ENCODE results near the gene SCN8A. TPM values are rescaled to one million over a fixed set of nuclear protein-coding genes. Genes with fewer than 3 reads are reported as not detected.
"Not testable (repeated sequence)": the region's sequence is repeated elsewhere in the genome, so short reads cannot be mapped to it uniquely, and the experiment has no call there.

Gene SCN8A
- total RNA-seq, 1 donor from 2014 or later: 0.39 TPM

DNA sequence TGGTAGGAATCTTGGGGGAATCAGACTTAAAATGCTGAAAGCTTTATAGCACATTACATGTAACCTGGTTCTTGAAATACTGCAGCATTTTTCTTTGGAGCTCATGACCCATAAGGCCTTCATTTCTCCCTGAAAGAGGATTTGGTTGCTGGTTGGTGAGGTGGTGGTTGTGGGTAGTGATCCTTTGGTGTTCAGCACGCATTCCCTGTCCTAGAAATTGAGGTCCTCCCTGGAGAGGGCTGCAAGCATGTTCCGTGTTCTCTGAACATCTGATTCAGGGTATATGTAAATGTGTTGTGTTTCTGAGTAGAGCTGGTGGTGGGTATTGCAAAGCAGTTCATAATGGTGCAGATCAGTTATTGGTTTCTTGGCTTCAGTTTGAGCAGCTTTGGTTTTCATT is 2.0 kb downstream of the SCN8A start:
- H3K36me3 Mint-ChIP-seq (ENCODE audit: low read depth): no peaks in the 10 kb centered on the region
- H3K9me3 Mint-ChIP-seq: no peaks in the 10 kb centered on the region
- H3K27ac Mint-ChIP-seq: no peak overlapping the region
- no peak for DNase-seq (ENCODE audit: low spot score)
- H3K27me3 Mint-ChIP-seq (ENCODE audit: low read depth): peaks cover 63% of the 10 kb centered on the region
- H3K4me1 Mint-ChIP-seq (ENCODE audit: low read depth): peaks cover 7% of the 10 kb centered on the region
- no peak overlapping the region for H3K4me3 Mint-ChIP-seq (ENCODE audit: low read depth)
- intact Hi-C loops (cut with micrococcal nuclease): loop anchor here (10.0 kb wide), 1 partner anchor 232 kb away; no protein-coding TSS in a partner anchor

DNA sequence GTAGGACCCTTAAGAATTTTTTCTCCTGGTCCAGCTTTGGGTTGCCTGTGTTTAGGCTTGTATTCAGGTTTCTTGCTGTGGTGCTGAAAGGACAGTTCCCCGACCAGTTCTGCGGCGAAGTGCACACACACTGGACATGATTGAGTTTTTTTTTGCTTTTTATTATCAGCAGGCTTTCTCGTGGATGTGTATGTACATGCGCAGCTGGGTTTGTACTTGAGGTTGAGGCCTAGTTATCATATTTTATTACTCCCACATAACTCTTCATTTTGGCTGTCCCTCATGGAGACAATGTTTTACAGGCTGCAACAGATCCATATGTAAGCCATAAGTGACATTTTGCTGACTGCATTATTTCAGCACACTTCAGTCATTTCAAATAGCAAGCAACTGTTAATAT is 2.5 kb downstream of the SCN8A start:
- H3K4me1 Mint-ChIP-seq (ENCODE audit: low read depth): peaks cover 7% of the 10 kb centered on the region
- intact Hi-C loops (cut with micrococcal nuclease): loop anchor here (10.0 kb wide), 1 partner anchor 231 kb away; no protein-coding TSS in a partner anchor
- H3K27me3 Mint-ChIP-seq (ENCODE audit: low read depth): peaks cover 64% of the 10 kb centered on the region
- no peaks in the 10 kb centered on the region for H3K36me3 Mint-ChIP-seq (ENCODE audit: low read depth)
- H3K27ac Mint-ChIP-seq: no peak overlapping the region
- DNase-seq (ENCODE audit: low spot score): no peak
- no peak overlapping the region for H3K4me3 Mint-ChIP-seq (ENCODE audit: low read depth)
- H3K9me3 Mint-ChIP-seq: no peaks in the 10 kb centered on the region

DNA sequence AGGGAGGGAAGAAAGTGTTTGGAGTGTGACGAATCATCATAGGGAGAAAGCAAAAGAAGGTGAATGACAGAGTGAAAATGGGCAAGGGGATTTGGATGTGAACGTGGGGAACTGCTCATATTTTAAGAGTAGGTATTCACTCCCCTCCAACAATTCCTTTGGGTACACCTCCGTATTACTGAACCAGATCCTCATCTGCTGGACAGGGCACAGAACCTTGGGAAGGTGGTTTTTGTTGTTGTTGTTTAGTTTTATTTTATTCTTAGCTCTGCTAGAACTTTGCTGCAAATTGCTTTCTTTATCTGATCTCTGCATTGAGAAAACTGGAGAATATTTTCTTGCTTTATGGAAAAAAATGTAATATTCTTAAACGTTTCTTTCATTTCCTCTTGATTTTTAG is 7.1 kb downstream of the SCN8A start:
- intact Hi-C loops (cut with micrococcal nuclease): loop anchor here (10.0 kb wide), 1 partner anchor 227 kb away; no protein-coding TSS in a partner anchor
- H3K9me3 Mint-ChIP-seq: no peaks in the 10 kb centered on the region
- H3K36me3 Mint-ChIP-seq (ENCODE audit: low read depth): no peaks in the 10 kb centered on the region
- no peak overlapping the region for H3K27ac Mint-ChIP-seq
- H3K27me3 Mint-ChIP-seq (ENCODE audit: low read depth): peaks cover 44% of the 10 kb centered on the region
- H3K4me1 Mint-ChIP-seq (ENCODE audit: low read depth): no peaks in the 10 kb centered on the region
- DNase-seq (ENCODE audit: low spot score): no peak
- H3K4me3 Mint-ChIP-seq (ENCODE audit: low read depth): no peak overlapping the region

DNA sequence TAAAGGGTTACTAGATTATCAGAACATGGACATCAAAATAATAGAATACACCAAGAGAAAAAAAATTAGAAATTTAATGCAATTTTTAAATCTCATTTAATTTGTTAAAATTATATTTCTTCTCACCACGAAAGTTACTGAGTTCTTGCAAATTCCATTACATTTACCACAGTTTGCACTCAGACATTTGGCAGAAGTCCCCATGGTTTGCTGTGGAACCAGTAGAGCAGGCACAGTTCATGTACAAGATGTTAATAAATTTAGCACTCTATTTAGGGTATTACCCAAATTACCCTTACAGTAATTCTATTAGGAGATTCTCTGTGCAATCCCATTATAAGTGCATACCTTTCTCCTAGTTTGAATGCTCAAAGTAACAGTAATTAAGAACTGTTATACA is 9.7 kb downstream of the SCN8A start:
- no peaks in the 10 kb centered on the region for H3K4me1 Mint-ChIP-seq (ENCODE audit: low read depth)
- H3K9me3 Mint-ChIP-seq: no peaks in the 10 kb centered on the region
- no peaks in the 10 kb centered on the region for H3K36me3 Mint-ChIP-seq (ENCODE audit: low read depth)
- no peak overlapping the region for H3K4me3 Mint-ChIP-seq (ENCODE audit: low read depth)
- DNase-seq (ENCODE audit: low spot score): no peak
- H3K27ac Mint-ChIP-seq: no peak overlapping the region
- H3K27me3 Mint-ChIP-seq (ENCODE audit: low read depth): peaks cover 38% of the 10 kb centered on the region
- intact Hi-C loops (cut with micrococcal nuclease): no loop called here

DNA sequence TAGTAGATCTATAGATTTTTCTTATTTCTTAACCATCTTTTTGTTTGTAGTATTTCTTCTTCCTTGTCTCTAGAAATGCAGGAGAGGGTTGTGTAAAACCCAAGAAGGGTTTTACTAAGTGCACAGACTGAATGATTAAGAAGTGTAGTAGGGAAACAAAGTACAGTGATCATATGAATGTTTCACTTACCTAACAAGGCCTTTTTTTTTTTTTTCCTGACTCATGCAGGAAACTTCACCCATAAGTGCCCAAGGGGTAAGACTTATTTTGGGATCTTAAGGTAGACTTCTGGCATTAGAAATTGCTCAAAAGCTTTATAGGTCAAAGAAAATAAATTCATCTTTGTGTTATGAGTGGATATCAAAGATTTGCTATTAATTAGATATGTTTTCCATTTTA is 10.2 kb downstream of the SCN8A start:
- H3K27me3 Mint-ChIP-seq (ENCODE audit: low read depth): peaks cover 35% of the 10 kb centered on the region
- H3K27ac Mint-ChIP-seq: no peak overlapping the region
- intact Hi-C loops (cut with micrococcal nuclease): no loop called here
- H3K4me3 Mint-ChIP-seq (ENCODE audit: low read depth): no peak overlapping the region
- H3K4me1 Mint-ChIP-seq (ENCODE audit: low read depth): no peaks in the 10 kb centered on the region
- no peak for DNase-seq (ENCODE audit: low spot score)
- H3K36me3 Mint-ChIP-seq (ENCODE audit: low read depth): no peaks in the 10 kb centered on the region
- no peaks in the 10 kb centered on the region for H3K9me3 Mint-ChIP-seq

DNA sequence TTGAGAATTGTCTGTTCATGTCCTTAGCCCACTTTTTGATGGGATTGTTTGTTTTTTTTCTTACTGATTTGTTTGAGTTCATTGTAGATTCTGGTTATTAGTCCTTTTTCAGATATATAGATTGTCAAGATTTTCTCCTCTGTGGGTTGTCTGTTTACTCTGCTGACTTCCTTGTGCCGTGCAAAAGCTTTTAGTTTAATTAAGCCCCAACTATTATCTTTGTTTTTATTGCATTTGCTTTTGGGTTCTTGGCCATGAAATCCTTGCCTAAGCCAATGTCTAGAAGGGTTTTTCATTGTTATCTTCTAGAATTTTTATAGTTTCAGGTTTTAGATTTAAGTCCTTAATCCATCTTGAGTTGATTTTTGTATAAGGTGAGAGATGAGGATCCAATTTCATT is 14.9 kb downstream of the SCN8A start:
- H3K9me3 Mint-ChIP-seq; DNase-seq (ENCODE audit: low spot score); intact Hi-C loops (cut with micrococcal nuclease); H3K27ac Mint-ChIP-seq; H3K4me3 Mint-ChIP-seq (ENCODE audit: low read depth); H3K4me1 Mint-ChIP-seq (ENCODE audit: low read depth); H3K36me3 Mint-ChIP-seq (ENCODE audit: low read depth): not testable (repeated sequence)
- peaks cover 14% of the 10 kb centered on the region for H3K27me3 Mint-ChIP-seq (ENCODE audit: low read depth)

DNA sequence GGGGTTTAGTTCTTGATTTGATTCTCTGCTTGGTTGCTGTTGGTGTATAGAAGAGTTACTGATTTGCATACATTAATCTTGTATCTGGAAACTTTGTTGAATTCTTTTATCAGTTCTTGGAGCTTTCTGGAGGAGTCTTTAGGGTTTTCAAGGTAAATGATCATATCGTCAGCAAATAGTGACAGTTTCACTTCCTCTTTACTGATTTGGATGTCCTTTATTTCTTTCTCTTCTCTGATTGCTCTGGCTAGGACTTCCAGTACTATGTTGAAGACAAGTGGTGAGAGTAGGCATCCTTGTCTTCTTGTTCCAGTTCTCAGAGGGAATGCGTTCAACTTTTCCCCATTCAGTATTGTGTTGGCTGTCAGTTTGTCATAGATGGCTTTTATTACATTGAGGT is 16.2 kb downstream of the SCN8A start:
- not testable (repeated sequence) for H3K27ac Mint-ChIP-seq

DNA sequence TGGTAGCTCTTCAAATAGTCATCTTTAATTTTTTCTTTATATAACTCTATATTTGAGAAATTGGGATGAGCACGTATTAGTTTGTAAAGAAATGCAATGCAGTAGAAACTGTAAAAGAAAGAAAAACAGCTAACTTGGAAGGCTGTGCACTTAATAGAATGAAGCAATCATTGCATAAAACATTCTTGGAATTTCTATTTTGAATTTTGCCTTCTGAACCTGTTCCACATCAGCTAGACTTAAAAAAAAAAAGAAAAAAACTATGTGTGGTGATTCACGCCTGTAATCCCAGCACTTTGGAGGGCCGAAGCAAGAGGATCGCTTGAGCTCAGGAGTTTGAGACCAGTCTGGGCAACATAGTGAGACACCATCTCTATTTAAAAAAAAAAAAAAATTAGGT is 29.4 kb downstream of the SCN8A start:
- no peaks in the 10 kb centered on the region for H3K36me3 Mint-ChIP-seq (ENCODE audit: low read depth)
- no peaks in the 10 kb centered on the region for H3K9me3 Mint-ChIP-seq
- no peak overlapping the region for H3K4me3 Mint-ChIP-seq (ENCODE audit: low read depth)
- H3K27ac Mint-ChIP-seq: no peak overlapping the region
- intact Hi-C loops (cut with micrococcal nuclease): no loop called here
- DNase-seq (ENCODE audit: low spot score): no peak
- peaks cover 16% of the 10 kb centered on the region for H3K27me3 Mint-ChIP-seq (ENCODE audit: low read depth)
- H3K4me1 Mint-ChIP-seq (ENCODE audit: low read depth): no peaks in the 10 kb centered on the region

More for the DNA sequence above, 16.2 kb downstream of the SCN8A start:
- H3K4me1 Mint-ChIP-seq (ENCODE audit: low read depth); H3K4me3 Mint-ChIP-seq (ENCODE audit: low read depth); H3K9me3 Mint-ChIP-seq; DNase-seq (ENCODE audit: low spot score); H3K36me3 Mint-ChIP-seq (ENCODE audit: low read depth); intact Hi-C loops (cut with micrococcal nuclease): not testable (repeated sequence)
- H3K27me3 Mint-ChIP-seq (ENCODE audit: low read depth): peaks cover 14% of the 10 kb centered on the region

DNA sequence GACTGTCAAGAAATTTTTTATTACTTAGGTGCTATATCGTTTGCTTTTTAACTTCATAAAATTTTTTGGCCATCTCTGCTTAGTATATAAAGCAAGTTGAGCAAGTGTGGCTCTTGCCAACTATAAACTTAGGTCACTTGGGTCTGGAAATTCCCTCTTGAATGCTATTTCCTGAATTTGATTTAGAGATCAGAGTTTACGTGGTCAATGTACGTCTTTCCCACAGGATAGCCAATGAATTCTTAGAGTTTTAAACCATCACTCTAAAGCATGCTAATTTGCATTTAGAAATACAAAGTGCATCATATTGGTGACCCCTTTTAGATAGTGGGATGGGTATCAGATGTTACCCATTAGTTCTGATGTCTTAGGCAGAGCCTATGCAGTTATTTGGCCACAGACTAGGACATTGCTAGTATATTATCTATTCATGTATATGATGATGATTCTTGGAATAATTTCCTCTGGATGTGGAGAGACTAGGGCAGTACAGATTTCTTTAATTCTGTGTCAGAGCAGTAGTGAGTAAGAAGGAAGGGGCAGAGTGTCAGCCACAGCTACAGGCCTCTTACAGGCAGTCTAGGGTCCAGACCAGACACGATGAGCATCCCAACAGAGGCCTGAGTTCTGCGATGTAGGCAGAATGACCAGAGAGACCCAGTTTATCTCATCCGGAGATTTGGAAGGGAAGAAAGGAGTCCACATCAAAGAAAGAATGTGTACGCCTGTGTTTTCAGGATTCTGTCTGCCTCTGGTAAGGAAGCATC is 30.3 kb downstream of the SCN8A start:
- no peaks in the 10 kb centered on the region for H3K36me3 Mint-ChIP-seq (ENCODE audit: low read depth)
- H3K9me3 Mint-ChIP-seq: no peaks in the 10 kb centered on the region
- intact Hi-C loops (cut with micrococcal nuclease): no loop called here
- no peaks in the 10 kb centered on the region for H3K4me1 Mint-ChIP-seq (ENCODE audit: low read depth)
- H3K27me3 Mint-ChIP-seq (ENCODE audit: low read depth): peaks cover 16% of the 10 kb centered on the region
- no peak for DNase-seq (ENCODE audit: low spot score)
- no peak overlapping the region for H3K4me3 Mint-ChIP-seq (ENCODE audit: low read depth)
- H3K27ac Mint-ChIP-seq: no peak overlapping the region

DNA sequence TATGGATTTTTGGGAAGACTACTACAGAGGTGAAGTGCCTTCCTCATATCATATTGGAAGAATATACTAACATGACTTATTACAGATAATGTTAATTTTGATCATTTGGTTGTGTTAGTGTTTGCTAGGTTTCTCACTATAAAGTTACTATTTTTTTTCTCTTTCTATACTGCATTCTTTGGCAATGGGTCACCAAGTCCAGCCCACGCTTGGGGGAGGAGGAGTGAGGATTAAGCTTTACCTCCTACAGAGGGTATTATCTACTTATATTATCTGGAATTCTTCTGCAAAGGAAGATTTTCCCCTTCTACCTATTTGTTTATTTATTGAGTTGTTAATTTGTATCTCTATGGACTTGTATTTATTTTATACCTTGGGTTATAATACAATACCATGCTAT is 31.5 kb downstream of the SCN8A start:
- no peak for DNase-seq (ENCODE audit: low spot score)
- H3K27me3 Mint-ChIP-seq (ENCODE audit: low read depth): peaks cover 11% of the 10 kb centered on the region
- no peak overlapping the region for H3K4me3 Mint-ChIP-seq (ENCODE audit: low read depth)
- intact Hi-C loops (cut with micrococcal nuclease): no loop called here
- no peaks in the 10 kb centered on the region for H3K36me3 Mint-ChIP-seq (ENCODE audit: low read depth)
- H3K9me3 Mint-ChIP-seq: no peaks in the 10 kb centered on the region
- H3K27ac Mint-ChIP-seq: no peak overlapping the region
- no peaks in the 10 kb centered on the region for H3K4me1 Mint-ChIP-seq (ENCODE audit: low read depth)

DNA sequence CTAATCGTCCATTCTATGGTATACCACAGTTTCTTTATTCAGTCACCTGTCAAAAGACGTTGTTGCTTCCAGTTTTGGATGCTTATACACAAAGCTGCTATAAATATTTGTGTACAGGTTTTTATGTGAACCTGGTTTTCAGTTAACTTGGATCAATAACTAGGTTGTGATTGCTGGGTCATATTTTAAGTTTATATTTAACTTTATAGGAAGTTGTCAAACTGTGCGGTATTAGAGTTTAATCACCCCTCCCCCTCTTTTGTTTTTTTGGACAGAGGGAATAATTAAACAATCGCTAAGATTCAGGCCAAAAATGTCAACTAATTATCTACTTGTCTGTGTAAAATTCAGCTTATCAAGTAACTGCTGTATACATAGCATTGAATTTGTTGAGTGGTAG is 34.3 kb downstream of the SCN8A start:
- H3K27ac Mint-ChIP-seq: no peak overlapping the region
- H3K4me3 Mint-ChIP-seq (ENCODE audit: low read depth): no peak overlapping the region
- H3K4me1 Mint-ChIP-seq (ENCODE audit: low read depth): no peaks in the 10 kb centered on the region
- intact Hi-C loops (cut with micrococcal nuclease): no loop called here
- H3K9me3 Mint-ChIP-seq: no peaks in the 10 kb centered on the region
- H3K36me3 Mint-ChIP-seq (ENCODE audit: low read depth): no peaks in the 10 kb centered on the region
- no peak for DNase-seq (ENCODE audit: low spot score)
- peaks cover 14% of the 10 kb centered on the region for H3K27me3 Mint-ChIP-seq (ENCODE audit: low read depth)

DNA sequence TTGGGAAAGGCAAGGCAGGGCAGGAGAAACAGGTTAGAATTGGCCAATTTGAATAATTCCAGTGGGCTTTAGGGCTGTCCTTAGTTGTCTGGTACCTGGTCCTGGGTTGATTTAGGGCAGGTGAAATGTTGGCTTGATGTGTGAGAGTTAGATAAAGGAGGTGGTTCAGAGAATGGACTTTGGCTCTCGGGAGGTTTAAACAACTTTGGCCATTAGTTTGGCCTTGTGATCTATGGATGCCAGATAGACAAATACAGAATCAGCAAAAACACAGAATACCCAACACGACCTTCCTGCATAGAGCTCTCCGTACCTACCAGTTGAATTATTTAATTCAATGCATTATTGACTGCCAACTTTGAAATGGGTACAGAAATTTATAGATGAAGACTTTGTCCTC is 35.1 kb downstream of the SCN8A start:
- Mint-ChIP-seq H3K4me3 (ENCODE audit: low read depth) (no peak overlapping the region), H3K36me3 (ENCODE audit: low read depth) (no peaks in the 10 kb centered on the region), H3K27ac (no peak overlapping the region), H3K9me3 (no peaks in the 10 kb centered on the region), H3K27me3 (ENCODE audit: low read depth) (peaks cover 14% of the 10 kb centered on the region), H3K4me1 (ENCODE audit: low read depth) (no peaks in the 10 kb centered on the region)
- DNase-seq (ENCODE audit: low spot score): no peak
- intact Hi-C loops (cut with micrococcal nuclease): no loop called here

DNA sequence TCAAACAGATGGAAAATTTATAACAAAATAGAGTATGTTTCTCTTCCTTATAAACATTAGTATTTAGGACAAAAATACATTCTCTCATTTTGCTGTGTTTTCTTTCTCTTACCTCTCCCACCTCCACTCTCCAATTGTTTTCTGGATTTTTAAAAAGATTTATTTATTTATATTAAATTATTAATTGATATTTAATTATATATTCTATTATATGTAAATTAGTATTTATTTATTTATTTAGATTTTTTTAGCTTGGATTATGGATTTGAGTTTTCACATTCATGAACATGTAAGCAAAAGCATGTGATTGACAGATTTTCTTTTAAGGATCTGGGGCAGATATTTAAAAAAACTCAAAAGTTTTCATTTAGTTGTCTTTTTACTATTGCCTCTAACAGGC is 35.6 kb downstream of the SCN8A start:
- H3K9me3 Mint-ChIP-seq: no peaks in the 10 kb centered on the region
- intact Hi-C loops (cut with micrococcal nuclease): no loop called here

More for the DNA sequence above, 35.6 kb downstream of the SCN8A start:
- Mint-ChIP-seq H3K27ac (no peak overlapping the region), H3K4me3 (ENCODE audit: low read depth) (no peak overlapping the region), H3K4me1 (ENCODE audit: low read depth) (no peaks in the 10 kb centered on the region), H3K27me3 (ENCODE audit: low read depth) (peaks cover 11% of the 10 kb centered on the region), H3K36me3 (ENCODE audit: low read depth) (no peaks in the 10 kb centered on the region)
- no peak for DNase-seq (ENCODE audit: low spot score)
